ENCODE data around the gene OXA1L.

DNA sequence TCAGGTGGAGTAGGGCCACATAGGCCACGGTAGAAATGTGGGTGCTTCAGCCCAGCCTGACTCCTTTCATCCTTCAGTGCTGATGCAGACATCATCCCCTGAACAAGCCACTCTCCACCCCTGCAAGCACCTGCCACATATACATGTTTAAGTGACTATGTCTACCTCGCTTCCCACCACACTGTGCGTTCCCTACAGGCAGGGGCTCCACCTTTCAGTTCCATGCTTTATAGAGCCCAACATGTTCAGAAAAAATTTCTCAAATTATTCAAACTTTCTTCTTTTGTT is 37.1 kb downstream of the OXA1L start:
- TF ChIP-seq NFRKB (IDR thresholded peaks at IDR 0.05) (no peak), SP1 (IDR thresholded peaks at IDR 0.05) (no peak), FOXA1 (IDR thresholded peaks at IDR 0.05) (no peak), TARDBP (IDR thresholded peaks at IDR 0.05) (no peak), FOXM1 (IDR thresholded peaks at IDR 0.05; ENCODE audit: borderline replicate concordance) (no peak), FOXK2 (IDR thresholded peaks at IDR 0.05) (no peak), ARNT (IDR thresholded peaks at IDR 0.05) (no peak), ELF4 (IDR thresholded peaks at IDR 0.05) (no peak), SUZ12 (IDR thresholded peaks at IDR 0.05) (no peak), L3MBTL2 (conservative IDR thresholded peaks at IDR 0.05) (no peak), BHLHE40 (IDR thresholded peaks at IDR 0.05; ENCODE audit: borderline replicate concordance) (no peak)

Measured in HEK293T (cell line).